ENCODE results near the gene CALCR. TPM values are rescaled to one million over a fixed set of nuclear protein-coding genes. Genes with fewer than 3 reads are reported as not detected.

CALCR gene
- total RNA-seq, 4 donors from 2014 or later, result 0.39 to 0.78 (median 0.64) TPM; not detected in 1

DNA sequence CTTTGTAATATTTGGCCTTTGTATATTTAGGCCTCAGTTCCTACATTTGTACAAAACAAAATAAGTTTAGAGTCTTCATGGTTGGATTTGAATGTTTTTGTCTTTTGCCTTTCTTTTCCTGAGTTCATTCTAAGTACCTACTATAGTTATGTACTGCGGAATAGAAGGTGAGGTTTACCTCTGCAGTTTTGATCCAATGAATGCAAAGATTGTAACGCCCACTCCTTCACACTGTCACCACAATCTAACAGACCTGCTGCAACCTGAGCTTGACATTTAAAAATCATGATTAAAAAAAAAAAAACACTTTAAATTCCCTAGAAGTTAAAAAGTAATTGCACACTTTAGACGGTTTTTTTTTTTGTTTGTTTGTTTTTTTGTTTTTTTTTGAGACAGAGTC, 145.0 kb downstream of the CALCR start:
- TF ChIP-seq, protein P1, sequence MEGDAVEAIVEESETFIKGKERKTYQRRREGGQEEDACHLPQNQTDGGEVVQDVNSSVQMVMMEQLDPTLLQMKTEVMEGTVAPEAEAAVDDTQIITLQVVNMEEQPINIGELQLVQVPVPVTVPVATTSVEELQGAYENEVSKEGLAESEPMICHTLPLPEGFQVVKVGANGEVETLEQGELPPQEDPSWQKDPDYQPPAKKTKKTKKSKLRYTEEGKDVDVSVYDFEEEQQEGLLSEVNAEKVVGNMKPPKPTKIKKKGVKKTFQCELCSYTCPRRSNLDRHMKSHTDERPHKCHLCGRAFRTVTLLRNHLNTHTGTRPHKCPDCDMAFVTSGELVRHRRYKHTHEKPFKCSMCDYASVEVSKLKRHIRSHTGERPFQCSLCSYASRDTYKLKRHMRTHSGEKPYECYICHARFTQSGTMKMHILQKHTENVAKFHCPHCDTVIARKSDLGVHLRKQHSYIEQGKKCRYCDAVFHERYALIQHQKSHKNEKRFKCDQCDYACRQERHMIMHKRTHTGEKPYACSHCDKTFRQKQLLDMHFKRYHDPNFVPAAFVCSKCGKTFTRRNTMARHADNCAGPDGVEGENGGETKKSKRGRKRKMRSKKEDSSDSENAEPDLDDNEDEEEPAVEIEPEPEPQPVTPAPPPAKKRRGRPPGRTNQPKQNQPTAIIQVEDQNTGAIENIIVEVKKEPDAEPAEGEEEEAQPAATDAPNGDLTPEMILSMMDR (IDR thresholded peaks at IDR 0.05 in 4 of 5, conservative IDR thresholded peaks at IDR 0.05 in 1 of 5), result no peak
- no peak for TF ChIP-seq POLR2A (IDR thresholded peaks at IDR 0.05)
- no peak for DNase-seq
- ATAC-seq, result no peak
- Histone ChIP-seq H3K36me3 (no peaks in the 10 kb centered on the region), H3K4me3 (no peak overlapping the region), H3K4me1 (no peaks in the 10 kb centered on the region), H3K27me3 (no peaks in the 10 kb centered on the region), H3K27ac (no peak overlapping the region), H3K9me3 (no peaks in the 10 kb centered on the region)
- intact Hi-C loops (cut with DNase I; ENCODE audit: low total_unique reads), result no loop called here
- in situ Hi-C loops (cut with MboI; ENCODE audit: low sequenced_read_pairs in 4 of 4), result no loop called here

DNA sequence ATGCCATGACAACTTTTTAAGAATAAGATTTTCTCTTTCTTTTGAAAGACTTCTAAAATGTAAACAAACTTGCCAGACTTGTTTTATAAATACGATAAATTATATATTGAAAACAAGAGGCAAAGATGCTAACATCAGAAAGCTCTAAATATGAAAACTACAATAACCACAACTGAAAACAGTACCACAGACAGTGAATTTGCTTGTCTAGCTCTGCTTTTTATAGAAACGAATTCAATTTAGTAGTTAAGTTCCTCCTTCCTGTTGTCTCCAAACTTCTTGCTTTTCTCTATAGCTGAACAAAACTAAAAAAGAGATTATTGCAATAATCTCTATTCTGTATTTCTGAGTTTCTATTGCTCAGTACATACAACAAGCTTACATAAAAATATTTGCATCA, 147.4 kb downstream of the CALCR start:
- no peaks in the 10 kb centered on the region for H3K27me3 ChIP-seq
- no peaks in the 10 kb centered on the region for H3K36me3 ChIP-seq
- no peak overlapping the region for H3K4me3 ChIP-seq
- ATAC-seq (no peak), DNase-seq (no peak)
- H3K4me1 ChIP-seq, result no peaks in the 10 kb centered on the region
- no peak overlapping the region for H3K27ac ChIP-seq
- intact Hi-C loops (cut with DNase I; ENCODE audit: low total_unique reads), result no loop called here
- in situ Hi-C loops (cut with MboI; ENCODE audit: low sequenced_read_pairs in 4 of 4), result no loop called here
- no peaks in the 10 kb centered on the region for H3K9me3 ChIP-seq
- TF ChIP-seq, protein P1 (IDR thresholded peaks at IDR 0.05 in 4 of 5, conservative IDR thresholded peaks at IDR 0.05 in 1 of 5), result no peak
- TF ChIP-seq POLR2A (IDR thresholded peaks at IDR 0.05), result no peak

DNA sequence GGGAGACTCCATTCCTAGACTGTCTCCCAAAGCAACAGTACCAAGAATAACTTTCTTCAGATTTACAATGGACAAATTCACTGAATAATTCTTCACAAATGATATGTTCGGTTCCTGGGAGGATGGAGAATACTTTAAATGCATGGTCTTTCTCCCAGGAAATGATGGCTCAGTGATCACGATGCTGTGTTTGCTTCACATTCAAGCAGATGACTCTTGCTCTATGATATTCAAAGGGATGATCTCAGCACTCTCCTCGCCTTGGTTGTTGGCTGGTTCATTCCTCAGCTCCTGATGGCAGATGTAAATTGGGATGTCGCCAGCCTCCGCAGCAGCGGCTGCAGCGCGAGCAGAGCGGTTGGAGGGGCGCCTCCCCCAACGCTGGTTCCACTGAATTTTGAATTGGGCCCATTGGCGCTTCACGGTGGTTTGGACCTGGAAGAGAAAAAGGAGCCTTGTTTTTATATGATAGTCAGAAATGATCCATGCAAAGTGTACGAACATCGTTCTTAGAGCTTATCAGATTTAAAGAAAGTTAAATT, 148.3 kb downstream of the CALCR start:
- in situ Hi-C loops (cut with MboI; ENCODE audit: low sequenced_read_pairs in 4 of 4) (no loop called here), intact Hi-C loops (cut with DNase I; ENCODE audit: low total_unique reads) (no loop called here)
- no peak for TF ChIP-seq POLR2A (IDR thresholded peaks at IDR 0.05)
- TF ChIP-seq, protein P1 (IDR thresholded peaks at IDR 0.05 in 4 of 5, conservative IDR thresholded peaks at IDR 0.05 in 1 of 5), result no peak
- Histone ChIP-seq H3K4me3 (no peak overlapping the region), H3K4me1 (no peaks in the 10 kb centered on the region), H3K27me3 (no peaks in the 10 kb centered on the region), H3K27ac (no peak overlapping the region), H3K36me3 (no peaks in the 10 kb centered on the region), H3K9me3 (no peaks in the 10 kb centered on the region)
- ATAC-seq (no peak), DNase-seq (no peak)

DNA sequence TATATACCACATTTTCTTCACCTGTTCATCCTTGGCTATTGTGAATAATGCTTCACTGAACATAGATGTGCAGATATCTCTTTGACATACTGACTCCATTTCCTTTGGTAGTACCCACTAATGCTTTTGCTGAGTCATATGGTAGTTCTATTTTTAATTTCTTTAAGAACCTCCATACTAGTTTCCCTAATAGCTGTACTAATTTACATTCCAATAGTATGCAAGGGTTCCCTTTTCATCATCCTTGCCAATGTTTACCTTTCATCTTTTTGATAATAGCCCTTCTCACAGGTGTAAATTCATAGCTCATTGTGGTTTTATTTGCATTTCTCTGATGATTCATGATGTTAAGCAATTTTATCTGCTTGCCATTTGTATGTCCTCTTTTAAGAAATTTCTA, 159.9 kb downstream of the CALCR start:
- in situ Hi-C loops (cut with MboI; ENCODE audit: low sequenced_read_pairs in 4 of 4) (no loop called here), intact Hi-C loops (cut with DNase I; ENCODE audit: low total_unique reads) (no loop called here)
- Histone ChIP-seq H3K27me3 (no peaks in the 10 kb centered on the region), H3K9me3 (no peaks in the 10 kb centered on the region), H3K4me1 (no peaks in the 10 kb centered on the region), H3K27ac (no peak overlapping the region), H3K4me3 (no peak overlapping the region), H3K36me3 (no peaks in the 10 kb centered on the region)
- TF ChIP-seq POLR2A (IDR thresholded peaks at IDR 0.05), result no peak
- TF ChIP-seq, protein P1 (IDR thresholded peaks at IDR 0.05 in 4 of 5, conservative IDR thresholded peaks at IDR 0.05 in 1 of 5), result no peak
- DNase-seq (no peak), ATAC-seq (no peak)

DNA sequence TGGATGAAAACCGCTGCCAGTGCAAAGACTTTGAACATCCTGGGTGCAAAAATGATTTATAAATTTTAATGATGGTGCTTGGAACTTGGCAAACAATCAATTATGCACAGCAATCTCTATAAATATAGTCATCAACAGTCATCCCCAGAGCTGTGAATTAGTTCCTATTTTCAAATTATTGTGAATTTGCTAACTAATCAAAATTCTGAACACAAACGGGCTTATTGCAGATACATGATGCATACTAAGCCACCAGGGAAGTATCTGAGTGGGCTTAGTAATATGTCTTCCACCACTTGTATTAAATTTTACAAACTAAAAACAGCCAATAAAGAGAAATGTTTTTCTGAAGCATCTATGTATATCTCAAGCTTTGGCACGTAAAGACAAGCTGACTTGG, 165.2 kb downstream of the CALCR start:
- in situ Hi-C loops (cut with MboI; ENCODE audit: low sequenced_read_pairs in 4 of 4) (no loop called here), intact Hi-C loops (cut with DNase I; ENCODE audit: low total_unique reads) (no loop called here)
- H3K4me1 ChIP-seq, result no peaks in the 10 kb centered on the region
- no peaks in the 10 kb centered on the region for H3K27me3 ChIP-seq
- DNase-seq (no peak), ATAC-seq (no peak)
- H3K4me3 ChIP-seq, result no peak overlapping the region
- TF ChIP-seq POLR2A (IDR thresholded peaks at IDR 0.05), result no peak
- TF ChIP-seq, protein P1 (IDR thresholded peaks at IDR 0.05 in 4 of 5, conservative IDR thresholded peaks at IDR 0.05 in 1 of 5), result no peak
- no peaks in the 10 kb centered on the region for H3K9me3 ChIP-seq
- no peaks in the 10 kb centered on the region for H3K36me3 ChIP-seq
- no peak overlapping the region for H3K27ac ChIP-seq

Measured in gastrocnemius medialis (tissue), 4 donors.